ENCODE data around the gene STXBP5.

DNA sequence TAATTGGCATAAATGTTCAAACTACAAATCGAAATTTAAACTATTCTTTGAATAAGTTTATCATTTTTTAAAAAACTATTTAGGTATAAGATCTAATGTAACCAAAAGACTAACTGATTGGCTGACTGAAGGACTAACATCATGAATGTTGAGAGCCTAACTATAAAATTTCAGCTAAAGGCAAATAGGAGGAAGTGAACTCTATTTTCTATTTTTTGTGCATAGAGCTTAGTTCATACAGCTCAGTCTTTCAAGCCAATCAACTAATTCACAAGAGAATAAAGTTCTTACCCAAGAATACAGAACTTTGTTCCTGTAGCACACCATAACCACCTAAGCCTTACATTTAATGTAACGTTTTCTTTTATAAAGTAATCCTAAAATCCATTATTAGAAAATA, 46.3 kb upstream of the STXBP5 start:
- TF ChIP-seq POLR2AphosphoS5 (IDR thresholded peaks at IDR 0.05; ENCODE audit: borderline replicate concordance, low read depth, low read length): no peak
- no peak for TF ChIP-seq EZH2 (IDR thresholded peaks at IDR 0.05)
